Panc1 (cell line): ENCODE data around the gene SNRPD3.

Experiments used
- CTCF ChIP-seq: fragments of 450-650 bp; IDR thresholded peaks from 2 replicates; pipeline ENCODE4 v1.5.1; 2017; ENCODE audit warnings: mild to moderate bottlenecking
- SIN3A ChIP-seq: IDR thresholded peaks from 2 replicates; pipeline ENCODE4 v1.6.1; 2012; ENCODE audit warnings: low read depth, mild to moderate bottlenecking, low read length, moderate library complexity, borderline replicate concordance; ENCODE audit not compliant: insufficient read depth

- TF ChIP-seq CTCF (no peak), SIN3A (no peak)
These were observed 38.2 kb downstream of the SNRPD3 start for GRCh38 chr22:24593836-24594568.
